Measurements from ENCODE around the gene POLR1D. TPM values are rescaled to one million over a fixed set of nuclear protein-coding genes. Genes with fewer than 3 reads are reported as not detected.

Gene POLR1D
- total RNA-seq, 2 experiments from 2014 or later, result 197 to 200 TPM

DNA sequence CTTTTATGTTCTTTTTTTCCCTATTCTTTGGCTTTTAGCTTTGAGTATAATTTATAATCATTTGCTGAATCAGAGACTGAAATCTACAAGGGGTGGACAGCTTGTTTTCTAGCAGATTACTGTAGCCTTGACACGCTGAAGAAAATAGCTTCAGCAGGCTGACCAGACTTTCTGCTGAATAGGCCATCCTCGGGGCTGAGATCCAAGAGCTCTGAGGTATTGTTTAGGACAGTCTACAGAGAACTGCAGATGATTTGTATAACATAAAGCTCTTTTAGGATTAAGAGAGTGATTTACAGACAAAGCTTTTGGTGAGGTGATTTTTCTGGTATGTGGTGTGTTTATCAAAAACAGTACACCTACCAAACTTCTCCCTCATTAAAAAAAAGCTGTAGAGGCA lies 16.8 kb downstream of the POLR1D start:
- CTCF ChIA-PET, result interaction anchor here (1.4 to 2.2 kb wide), 2 partner anchors 9 to 18 kb away, joined by 3 to 5 read pairs; no protein-coding TSS in a partner anchor
- Histone ChIP-seq H3K4me1 (ENCODE audit: insufficient read depth, low read length) (peaks cover 6% of the 10 kb centered on the region), H3K9me3 (ENCODE audit: control insufficient read depth in 1 of 2, insufficient read depth in 1 of 2, low read length in 2 of 2) (no peaks in the 10 kb centered on the region), H3K4me3 (ENCODE audit: low read length) (no peak overlapping the region), H3K36me3 (ENCODE audit: insufficient read depth, low read length) (peaks cover 6% of the 10 kb centered on the region), H3K27ac (ENCODE audit: low read depth in 1 of 2, low read length in 2 of 2) (no peak overlapping the region), H3K27me3 (ENCODE audit: control insufficient read depth in 1 of 2, insufficient read depth in 2 of 2, low read length in 2 of 2) (no peaks in the 10 kb centered on the region)
- H3K4me1 Mint-ChIP-seq (ENCODE audit: low read depth), result peaks cover 83% of the 10 kb centered on the region
- DNase-seq (no peak), ATAC-seq (ENCODE audit: poor library complexity) (no peak)
- H3K36me3 Mint-ChIP-seq (ENCODE audit: low read depth), result peaks cover 23% of the 10 kb centered on the region
- POLR2A ChIA-PET, result interaction anchor here (1.0 to 1.5 kb wide), 2 partner anchors 17 to 188 kb away, joined by 3 to 7 read pairs; partner anchors contain the start of genes LNX2, MTIF3 and POLR1D
- H3K27ac Mint-ChIP-seq, result no peak overlapping the region
- no peaks in the 10 kb centered on the region for H3K27me3 Mint-ChIP-seq
- no peaks in the 10 kb centered on the region for H3K9me3 Mint-ChIP-seq
- no peak overlapping the region for H3K4me3 Mint-ChIP-seq
- TF ChIP-seq, protein P1, sequence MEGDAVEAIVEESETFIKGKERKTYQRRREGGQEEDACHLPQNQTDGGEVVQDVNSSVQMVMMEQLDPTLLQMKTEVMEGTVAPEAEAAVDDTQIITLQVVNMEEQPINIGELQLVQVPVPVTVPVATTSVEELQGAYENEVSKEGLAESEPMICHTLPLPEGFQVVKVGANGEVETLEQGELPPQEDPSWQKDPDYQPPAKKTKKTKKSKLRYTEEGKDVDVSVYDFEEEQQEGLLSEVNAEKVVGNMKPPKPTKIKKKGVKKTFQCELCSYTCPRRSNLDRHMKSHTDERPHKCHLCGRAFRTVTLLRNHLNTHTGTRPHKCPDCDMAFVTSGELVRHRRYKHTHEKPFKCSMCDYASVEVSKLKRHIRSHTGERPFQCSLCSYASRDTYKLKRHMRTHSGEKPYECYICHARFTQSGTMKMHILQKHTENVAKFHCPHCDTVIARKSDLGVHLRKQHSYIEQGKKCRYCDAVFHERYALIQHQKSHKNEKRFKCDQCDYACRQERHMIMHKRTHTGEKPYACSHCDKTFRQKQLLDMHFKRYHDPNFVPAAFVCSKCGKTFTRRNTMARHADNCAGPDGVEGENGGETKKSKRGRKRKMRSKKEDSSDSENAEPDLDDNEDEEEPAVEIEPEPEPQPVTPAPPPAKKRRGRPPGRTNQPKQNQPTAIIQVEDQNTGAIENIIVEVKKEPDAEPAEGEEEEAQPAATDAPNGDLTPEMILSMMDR (IDR thresholded peaks at IDR 0.05), result no peak
- intact Hi-C loops (cut with DNase I, micrococcal nuclease), result no loop called here

DNA sequence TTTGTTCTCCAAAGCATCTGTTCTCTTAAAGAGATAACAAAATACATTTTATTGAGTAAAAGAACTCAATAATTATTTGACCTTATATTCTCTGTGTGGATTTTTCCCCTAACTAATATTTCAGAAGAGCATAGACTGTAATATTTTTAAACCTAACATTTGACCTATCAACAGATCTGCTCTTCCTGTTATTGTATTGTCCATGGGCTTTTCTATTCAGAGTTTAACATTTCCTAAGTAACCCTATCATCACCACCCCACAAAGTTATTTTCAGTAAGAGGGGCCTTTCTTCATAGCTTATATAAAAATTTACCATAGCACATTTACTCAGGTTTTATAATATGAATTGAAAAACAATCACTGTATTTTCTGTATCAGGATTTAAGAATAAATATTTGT lies 17.5 kb downstream of the POLR1D start:
- no peaks in the 10 kb centered on the region for H3K27me3 ChIP-seq (ENCODE audit: control insufficient read depth in 1 of 2, insufficient read depth in 2 of 2, low read length in 2 of 2)
- TF ChIP-seq, protein P1 (IDR thresholded peaks at IDR 0.05), result no peak
- H3K9me3 ChIP-seq (ENCODE audit: control insufficient read depth in 1 of 2, insufficient read depth in 1 of 2, low read length in 2 of 2), result no peaks in the 10 kb centered on the region
- Mint-ChIP-seq H3K27me3 (no peaks in the 10 kb centered on the region), H3K36me3 (ENCODE audit: low read depth) (peaks cover 21% of the 10 kb centered on the region), H3K9me3 (no peaks in the 10 kb centered on the region), H3K27ac (no peak overlapping the region), H3K4me1 (ENCODE audit: low read depth) (peaks cover 81% of the 10 kb centered on the region), H3K4me3 (no peak overlapping the region)
- H3K36me3 ChIP-seq (ENCODE audit: insufficient read depth, low read length), result peaks cover 4% of the 10 kb centered on the region
- POLR2A ChIA-PET, result interaction anchor here (1.0 to 1.5 kb wide), 2 partner anchors 18 to 189 kb away, joined by 3 to 7 read pairs; partner anchors contain the start of genes LNX2, MTIF3 and POLR1D
- CTCF ChIA-PET, result interaction anchor here (1.4 to 2.2 kb wide), 2 partner anchors 8 to 18 kb away, joined by 3 to 5 read pairs; no protein-coding TSS in a partner anchor
- no peak overlapping the region for H3K4me3 ChIP-seq (ENCODE audit: low read length)
- intact Hi-C loops (cut with DNase I, micrococcal nuclease), result no loop called here
- peaks cover 6% of the 10 kb centered on the region for H3K4me1 ChIP-seq (ENCODE audit: insufficient read depth, low read length)
- no peak for DNase-seq
- no peak for ATAC-seq (ENCODE audit: poor library complexity)
- no peak overlapping the region for H3K27ac ChIP-seq (ENCODE audit: low read depth in 1 of 2, low read length in 2 of 2)

DNA sequence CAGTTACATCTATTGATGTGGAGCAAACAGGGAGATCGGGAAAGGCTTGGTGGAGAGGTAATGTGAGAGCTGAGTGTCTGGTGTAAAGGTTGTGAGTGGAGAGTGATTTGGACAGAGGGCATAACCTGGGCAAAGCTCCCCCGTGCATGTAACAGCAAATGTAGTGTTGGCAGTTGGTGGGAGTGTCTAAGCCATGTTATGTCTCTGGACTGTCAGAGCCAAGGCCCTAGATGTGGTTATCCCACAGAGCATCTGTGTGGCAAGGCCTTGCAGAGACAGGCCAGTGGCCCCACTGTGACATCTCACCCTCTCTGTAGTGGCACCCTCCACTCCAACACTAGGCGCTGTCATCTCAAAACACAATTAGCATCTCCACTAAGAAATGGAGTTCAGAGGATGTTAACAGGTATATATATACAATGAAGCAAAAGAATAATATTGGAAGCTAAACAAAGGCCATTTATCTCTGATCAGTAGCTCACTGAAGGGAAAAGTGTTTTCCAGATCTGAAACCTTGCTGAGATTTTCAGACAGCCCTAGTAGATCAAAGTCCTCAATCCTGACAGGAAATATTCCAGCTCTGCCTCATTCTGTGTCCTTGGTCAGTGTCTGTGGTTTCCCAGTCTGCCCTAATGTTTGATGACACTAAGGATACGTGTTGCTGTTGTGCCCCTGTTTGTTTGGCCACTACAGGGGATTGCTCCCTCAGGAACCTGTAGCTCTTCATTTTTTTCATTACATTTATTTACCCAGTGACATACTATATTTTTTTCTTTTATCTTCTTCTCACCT lies 20.2 kb downstream of the POLR1D start:
- CTCF ChIA-PET, result interaction anchor here (1.3 kb wide), 1 partner anchor 36 kb away, joined by 3 read pairs; no protein-coding TSS in a partner anchor
- H3K27me3 ChIP-seq (ENCODE audit: control insufficient read depth in 1 of 2, insufficient read depth in 2 of 2, low read length in 2 of 2), result no peaks in the 10 kb centered on the region
- ATAC-seq (ENCODE audit: poor library complexity) (no peak), DNase-seq (no peak)
- Mint-ChIP-seq H3K9me3 (no peaks in the 10 kb centered on the region), H3K27ac (no peak overlapping the region), H3K27me3 (no peaks in the 10 kb centered on the region), H3K4me1 (ENCODE audit: low read depth) (peaks cover 64% of the 10 kb centered on the region), H3K36me3 (ENCODE audit: low read depth) (peaks cover 39% of the 10 kb centered on the region), H3K4me3 (no peak overlapping the region)
- TF ChIP-seq, protein P1 (IDR thresholded peaks at IDR 0.05), result no peak
- no peak overlapping the region for H3K27ac ChIP-seq (ENCODE audit: low read depth in 1 of 2, low read length in 2 of 2)
- H3K9me3 ChIP-seq (ENCODE audit: control insufficient read depth in 1 of 2, insufficient read depth in 1 of 2, low read length in 2 of 2), result no peaks in the 10 kb centered on the region
- H3K36me3 ChIP-seq (ENCODE audit: insufficient read depth, low read length), result peaks cover 4% of the 10 kb centered on the region
- intact Hi-C loops (cut with DNase I, micrococcal nuclease), result no loop called here
- H3K4me1 ChIP-seq (ENCODE audit: insufficient read depth, low read length), result peaks cover 2% of the 10 kb centered on the region
- POLR2A ChIA-PET, result interaction anchor here (1.5 kb wide), 2 partner anchors 20 to 22 kb away, joined by 5 to 8 read pairs; partner anchors contain the start of genes LNX2 and POLR1D
- no peak overlapping the region for H3K4me3 ChIP-seq (ENCODE audit: low read length)
